NCI-H1092 treated with DMSO at 0.1 percent for 48 hours (cell line): Measurements from ENCODE around the gene CTDP1.
"Not testable (repeated sequence)": the region's sequence is repeated elsewhere in the genome, so short reads cannot be mapped to it uniquely, and the experiment has no call there.

Experiments
- DNase-seq: peaks from one replicate; lab custom pipeline; 2025; lab: John Stamatoyannopoulos, UW

Gene CTDP1

GRCh38 chr18:79725486-79725885 is 45.9 kb downstream of the CTDP1 start:
- DNase-seq = no peak

DNA sequence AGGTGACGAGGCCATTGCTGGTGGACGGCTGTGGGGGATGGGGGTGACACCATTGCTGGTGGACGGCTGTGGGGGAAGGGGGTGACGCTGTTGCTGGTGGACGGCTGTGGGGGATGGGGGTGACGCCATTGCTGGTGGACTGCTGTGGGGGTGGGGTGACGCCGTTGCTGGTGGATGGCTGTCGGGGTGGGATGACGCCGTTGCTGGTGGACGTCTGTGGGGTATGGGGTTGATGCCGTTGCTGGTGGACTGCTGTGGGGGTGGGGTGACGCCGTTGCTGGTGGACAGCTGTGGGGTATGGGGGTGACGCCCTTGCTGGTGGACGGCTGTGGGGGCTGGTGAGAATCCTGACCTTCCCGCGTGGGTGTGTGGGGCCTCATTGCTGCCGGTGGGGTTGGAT is 47.1 kb downstream of the CTDP1 start:
- no peak for DNase-seq

- no peak for DNase-seq
Measured at GRCh38 chr18:79727211-79727610, 47.6 kb downstream of the CTDP1 start.

- no peak for DNase-seq
Measured at GRCh38 chr18:79728931-79729586, 49.5 kb downstream of the CTDP1 start.

GRCh38 chr18:79729611-79730010 is 50.0 kb downstream of the CTDP1 start:
- DNase-seq = no peak

DNA sequence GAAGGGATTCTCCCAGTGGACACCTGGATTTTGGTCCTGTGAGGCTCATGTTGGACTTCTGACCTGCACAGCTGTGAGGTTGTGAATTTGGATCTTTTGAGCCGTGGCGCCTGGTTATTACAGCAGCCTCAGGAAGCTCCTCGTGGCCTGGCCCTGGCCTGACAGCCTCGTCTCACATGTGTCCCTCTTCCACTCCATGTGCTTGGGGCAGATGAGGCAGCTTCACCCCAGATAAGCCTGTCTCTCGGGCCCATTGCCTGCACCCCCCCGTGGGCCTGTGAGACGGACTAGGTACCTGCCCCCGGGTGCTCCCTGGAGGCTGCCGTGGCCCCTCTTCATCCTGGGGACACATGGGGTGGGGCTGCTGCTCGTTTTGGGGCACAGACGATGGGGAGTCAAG is 51.2 kb downstream of the CTDP1 start:
- DNase-seq = no peak

GRCh38 chr18:79731881-79732720 is 52.5 kb downstream of the CTDP1 start:
- DNase-seq = not testable (repeated sequence)

- no peak for DNase-seq
Measured at GRCh38 chr18:79732721-79733025, 53.1 kb downstream of the CTDP1 start.

DNA sequence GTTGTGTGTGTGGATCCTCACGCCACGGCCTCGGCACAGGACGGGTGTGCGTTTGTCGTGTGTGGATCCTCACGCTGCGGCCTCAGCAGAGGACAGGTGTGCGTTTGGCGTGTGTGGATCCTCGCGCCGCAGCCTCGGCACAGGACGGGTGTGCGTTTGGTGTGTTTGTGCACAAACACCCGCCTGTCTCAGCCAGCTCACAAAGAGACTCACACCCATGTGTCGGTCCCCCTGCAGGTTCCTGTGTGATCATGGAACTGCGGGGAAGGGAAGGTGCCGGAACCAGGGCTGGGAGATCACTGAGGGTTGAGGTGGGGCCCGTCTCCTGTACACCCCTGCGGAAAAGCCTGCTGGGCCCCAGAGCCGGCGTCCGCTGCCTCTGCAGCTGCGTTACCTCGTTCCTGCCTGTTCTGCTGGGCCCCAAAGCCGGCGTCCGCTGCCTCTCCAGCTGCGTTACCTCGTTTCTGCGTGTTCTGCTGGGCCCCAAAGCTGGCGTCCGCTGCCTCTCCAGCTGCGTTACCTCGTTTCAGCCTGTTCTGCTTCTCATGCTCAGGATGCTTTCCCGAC is 53.6 kb downstream of the CTDP1 start:
- DNase-seq = no peak

DNA sequence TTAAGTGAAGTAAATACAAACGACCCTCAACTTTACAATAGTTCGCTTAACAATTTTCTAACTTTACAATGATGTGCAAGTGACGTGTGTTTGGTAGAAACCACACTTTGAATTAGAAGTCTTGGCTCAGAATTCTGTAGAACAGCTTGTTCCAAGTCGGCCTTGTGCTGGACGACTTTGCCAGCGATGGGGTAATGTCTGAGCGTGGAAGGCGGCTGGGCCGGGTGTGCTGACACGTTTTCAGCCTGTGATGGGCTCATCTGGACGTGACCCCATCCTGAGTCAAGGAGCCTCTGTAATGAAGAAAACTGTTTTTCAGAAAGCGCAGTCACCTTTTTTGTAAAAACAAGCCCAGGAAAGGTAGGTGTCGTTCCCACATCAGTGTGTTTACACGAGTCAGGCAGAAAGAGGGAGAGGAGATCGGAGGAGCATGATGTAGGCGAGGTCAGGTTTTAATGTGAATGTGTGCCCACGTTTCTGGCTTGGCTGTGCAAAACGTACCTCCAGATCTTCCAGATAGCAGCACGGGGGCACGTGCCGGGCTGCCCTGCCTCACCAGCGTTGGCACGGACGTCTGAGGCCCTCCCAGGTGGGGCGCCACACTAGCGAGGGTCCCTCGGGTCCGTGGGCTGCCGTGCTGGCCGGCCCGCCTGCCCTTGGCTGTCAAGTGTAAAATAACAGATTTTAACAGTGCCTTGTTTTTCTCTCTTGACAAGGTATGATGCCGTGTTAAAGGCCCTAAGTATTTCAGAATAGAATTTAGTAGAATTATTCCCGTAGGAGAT is 54.6 kb downstream of the CTDP1 start:
- no peak for DNase-seq

- no peak for DNase-seq
Measured at GRCh38 chr18:79735071-79735980, 55.7 kb downstream of the CTDP1 start.

- DNase-seq = no peak
Measured at GRCh38 chr18:79736230-79736629, 56.6 kb downstream of the CTDP1 start.

DNA sequence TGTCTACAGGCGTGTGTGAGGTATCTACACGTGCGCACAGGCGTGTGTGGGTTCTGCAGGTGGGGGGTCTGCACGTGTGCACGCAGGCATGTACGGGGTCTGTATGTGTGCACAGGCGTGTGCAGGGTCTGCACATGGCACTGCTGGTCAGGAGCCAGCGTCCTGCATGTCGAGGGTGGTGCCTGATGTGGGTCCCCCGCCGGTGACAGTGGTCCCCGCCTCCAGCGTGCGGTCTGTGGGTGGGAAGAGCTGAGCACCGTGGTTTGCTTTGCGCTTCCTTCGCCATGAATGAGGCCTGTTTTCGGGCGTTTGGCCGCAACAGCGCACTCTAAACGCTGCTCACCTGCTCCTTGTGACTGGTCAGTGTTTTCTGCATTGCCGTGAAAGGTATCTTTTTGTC is 57.2 kb downstream of the CTDP1 start:
- no peak for DNase-seq

DNA sequence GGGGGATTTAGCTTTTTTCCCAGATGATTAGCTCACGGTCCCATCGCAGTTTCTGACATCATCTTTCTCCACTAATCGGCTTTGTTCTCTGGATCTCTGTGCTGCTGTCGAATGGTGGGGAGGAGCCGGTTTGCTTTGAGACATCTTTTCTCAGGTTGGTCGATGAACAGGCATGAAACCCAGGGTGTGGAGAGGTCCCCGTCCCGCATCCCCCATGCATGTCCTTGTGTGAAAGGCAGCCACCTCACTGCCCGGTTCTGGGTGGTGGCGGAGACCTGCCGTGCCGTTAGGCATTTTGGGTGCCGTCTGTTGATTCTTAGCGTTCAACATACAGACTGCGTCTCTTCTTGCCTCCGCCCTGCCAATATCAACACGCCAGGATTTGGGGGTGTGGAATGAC is 57.8 kb downstream of the CTDP1 start:
- no peak for DNase-seq

- no peak for DNase-seq
Measured at GRCh38 chr18:79738041-79738461, 58.4 kb downstream of the CTDP1 start.

GRCh38 chr18:79738581-79739439 is 59.2 kb downstream of the CTDP1 start:
- no peak for DNase-seq

DNA sequence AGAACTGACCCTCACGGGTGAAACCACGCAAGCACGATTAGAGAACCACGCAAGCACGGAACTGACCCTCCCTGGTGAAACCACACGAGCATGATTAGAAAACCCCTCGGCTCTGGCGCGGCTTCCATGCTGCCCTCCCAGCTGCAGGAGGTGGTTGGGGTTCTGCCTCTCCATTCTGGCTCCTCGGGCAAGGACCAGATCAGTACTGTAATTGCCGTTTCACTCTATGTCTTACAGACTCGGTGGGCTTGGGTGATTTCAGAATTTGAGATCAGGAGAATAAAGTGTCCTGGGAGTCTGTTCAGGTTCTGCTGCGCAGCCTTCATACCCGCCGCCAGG is 59.8 kb downstream of the CTDP1 start:
- DNase-seq = no peak

- DNase-seq = not testable (repeated sequence)
Measured at GRCh38 chr18:79740047-79740446, 60.4 kb downstream of the CTDP1 start.

DNA sequence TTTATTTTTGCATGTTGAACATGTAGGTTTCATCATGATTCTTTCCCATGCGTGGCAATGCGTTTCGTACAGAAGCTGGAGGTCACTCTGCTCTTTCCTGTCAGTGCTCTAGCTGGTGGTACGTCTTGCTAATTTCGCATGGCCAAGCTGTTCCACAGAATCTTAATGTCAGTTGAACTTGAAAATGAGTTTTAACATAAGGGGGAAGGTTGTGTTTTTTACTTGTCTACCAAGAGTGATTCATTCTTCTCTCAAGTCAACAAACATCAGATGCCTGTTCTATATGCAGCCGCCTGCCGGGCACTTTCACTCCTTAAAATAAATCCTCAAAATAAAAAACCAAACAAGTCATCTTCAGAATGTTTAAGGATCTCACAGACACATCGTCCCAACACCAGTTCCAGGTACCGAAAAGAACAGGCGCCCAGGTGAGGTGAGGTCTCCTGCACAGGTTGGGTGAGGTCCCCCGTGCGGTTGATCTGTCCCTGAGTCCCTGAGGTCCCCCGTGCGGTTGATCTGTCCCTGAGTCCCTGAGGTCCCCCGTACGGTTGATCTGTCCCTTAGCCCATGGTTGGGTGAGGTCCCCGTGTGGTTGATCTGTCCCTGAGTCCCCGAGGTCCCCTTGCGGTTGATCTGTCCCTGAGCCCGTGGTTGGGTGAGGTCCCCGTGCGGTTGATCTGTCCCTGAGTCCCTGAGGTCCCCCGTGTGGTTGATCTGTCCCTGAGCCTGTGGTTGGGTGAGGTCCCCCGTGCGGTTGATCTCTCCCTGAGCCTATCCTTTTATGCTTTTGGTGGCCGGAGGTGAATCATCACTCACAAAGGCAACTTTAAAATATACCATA is 61.1 kb downstream of the CTDP1 start:
- no peak for DNase-seq

DNA sequence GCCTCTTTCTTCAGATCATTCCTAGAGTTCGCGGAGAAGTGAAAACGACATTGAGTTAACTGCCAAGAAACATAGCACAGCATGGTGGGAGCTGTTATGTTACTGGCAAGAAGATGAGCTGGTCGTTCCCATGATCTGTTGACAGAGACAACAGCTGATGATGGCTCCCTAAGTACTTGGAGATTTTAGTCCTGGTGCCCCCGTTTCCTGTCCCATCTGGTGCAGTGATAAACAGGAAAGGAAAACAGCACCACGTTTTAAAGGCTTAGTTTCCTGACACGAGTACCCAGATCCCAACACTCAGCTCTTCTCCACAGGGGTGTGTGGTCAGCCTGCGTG is 61.7 kb downstream of the CTDP1 start:
- DNase-seq = no peak
